Activated CD8-positive, alpha-beta T cell treated with anti-CD3 and anti-CD28 coated beads, Interleukin-2, amount 10 ng/mL, durations not matched to agents 7 days and 5 days (primary cell): Measurements from ENCODE around the gene UBE2E3. TPM values are rescaled to one million over a fixed set of nuclear protein-coding genes. Genes with fewer than 3 reads are reported as not detected.
"Not testable (repeated sequence)": the region's sequence is repeated elsewhere in the genome, so short reads cannot be mapped to it uniquely, and the experiment has no call there.

Experiments
- ATAC-seq: fragments of 150-1000 bp; cut with Tn5 transposase; one replicate; pipeline ENCODE4 v1.10.0; 2021; ENCODE audit warnings: moderate library complexity
- CTCF ChIA-PET: fragments of 350-600 bp; sonication (Branson Sonifier 250); formaldehyde crosslinking; loops from one replicate; lab custom pipeline; 2021; ENCODE audit warnings: antibody characterized with exemption; lab: Charles Lee
- POLR2A ChIA-PET: fragments of 350-600 bp; sonication (Branson Sonifier 250); formaldehyde crosslinking; loops from one replicate; lab custom pipeline; 2021; ENCODE audit warnings: antibody characterized with exemption; lab: Charles Lee
- DNase-seq: peaks from one replicate; pipeline ENCODE4 v3.0.0-alpha.2; 2020
- H3K27ac Mint-ChIP-seq: one replicate; pipeline ENCODE4 v1.8.0; 2021; ENCODE audit warnings: mild to moderate bottlenecking, mixed read lengths
- H3K27me3 Mint-ChIP-seq: one replicate; pipeline ENCODE4 v1.8.0; 2021; ENCODE audit warnings: low read depth, mixed read lengths
- H3K36me3 Mint-ChIP-seq: one replicate; pipeline ENCODE4 v1.8.0; 2021; ENCODE audit warnings: low read depth, mixed read lengths
- H3K4me1 Mint-ChIP-seq: one replicate; pipeline ENCODE4 v1.8.0; 2021; ENCODE audit warnings: low read depth, mixed read lengths
- H3K4me3 Mint-ChIP-seq: one replicate; pipeline ENCODE4 v1.8.0; 2021; ENCODE audit warnings: mild to moderate bottlenecking, mixed read lengths
- H3K9me3 Mint-ChIP-seq: one replicate; pipeline ENCODE4 v1.8.0; 2022; ENCODE audit warnings: mixed read lengths; ENCODE audit not compliant: insufficient read depth
- total RNA-seq, 2 experiments: library from RNA; stranded (reverse); gene quantifications; one replicate each; pipeline ENCODE4 v1.2.3, GENCODE V29; 2021

UBE2E3 gene
- total RNA-seq, 2 experiments from 2014 or later = 28.4 to 36.7 TPM

DNA sequence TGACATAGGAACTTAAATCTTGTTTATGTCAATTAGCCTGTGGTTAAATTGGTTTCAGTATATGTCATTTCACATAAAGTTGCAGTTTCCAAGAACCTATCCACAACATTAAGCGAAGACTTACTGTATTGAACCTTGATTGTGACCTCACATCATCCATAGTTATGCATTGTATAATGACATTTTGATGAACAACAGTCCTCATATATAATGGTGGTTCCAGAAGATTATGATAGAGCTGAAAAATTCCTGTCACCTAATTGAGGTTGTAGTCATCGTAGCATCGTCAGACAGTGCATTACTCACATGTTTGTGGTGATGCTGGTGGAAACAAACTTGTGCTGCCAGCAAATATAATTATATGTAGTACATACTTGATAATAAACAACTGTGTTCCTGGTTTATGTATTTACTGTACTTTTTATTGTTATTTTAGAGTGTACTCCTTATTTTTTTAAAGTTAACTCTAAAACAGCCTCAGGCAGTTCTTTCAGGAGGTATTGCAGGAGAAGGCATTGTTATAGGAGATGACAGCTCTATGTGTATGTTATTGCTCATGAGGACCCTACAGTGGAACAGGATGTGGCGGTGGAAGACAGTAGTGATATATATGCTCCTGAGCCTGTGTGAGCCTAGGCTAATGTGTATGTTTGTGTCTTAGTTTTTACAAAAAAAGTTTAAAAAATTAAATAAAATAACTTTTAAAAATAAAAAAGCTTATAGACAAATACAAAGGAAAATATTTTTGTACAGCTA lies 56.6 kb downstream of the UBE2E3 start:
- peak; percentile 63 for ATAC-seq
- H3K27ac Mint-ChIP-seq = no peak overlapping the region

GRCh38 chr2:181037922-181038321 lies 57.5 kb downstream of the UBE2E3 start:
- DNase-seq (no peak), ATAC-seq (no peak)

More for the DNA sequence above, 56.6 kb downstream of the UBE2E3 start:
- DNase-seq = peak; percentile 39
- ChIA-PET CTCF (interaction anchor here (0.7 to 2.3 kb wide), 4 partner anchors 8 to 22 kb away, joined by 3 to 8 read pairs (median 6); no protein-coding TSS in a partner anchor), POLR2A (no interaction called here)
- H3K4me3 Mint-ChIP-seq = no peak overlapping the region
- H3K27me3 Mint-ChIP-seq = no peaks in the 10 kb centered on the region
- H3K36me3 Mint-ChIP-seq = no peaks in the 10 kb centered on the region
- no peaks in the 10 kb centered on the region for H3K9me3 Mint-ChIP-seq
- H3K4me1 Mint-ChIP-seq = peaks cover 17% of the 10 kb centered on the region

GRCh38 chr2:181038796-181039195 lies 58.4 kb downstream of the UBE2E3 start:
- no peaks in the 10 kb centered on the region for H3K27me3 Mint-ChIP-seq
- ATAC-seq = no peak
- no peaks in the 10 kb centered on the region for H3K36me3 Mint-ChIP-seq
- no peak overlapping the region for H3K27ac Mint-ChIP-seq
- no peaks in the 10 kb centered on the region for H3K9me3 Mint-ChIP-seq
- POLR2A ChIA-PET = no interaction called here
- peaks cover 17% of the 10 kb centered on the region for H3K4me1 Mint-ChIP-seq
- no peak overlapping the region for H3K4me3 Mint-ChIP-seq
- CTCF ChIA-PET = interaction anchor here (0.5 to 2.3 kb wide), 2 partner anchors 21 to 112 kb away, joined by 3 to 8 read pairs; no protein-coding TSS in a partner anchor
- DNase-seq = no peak

More at GRCh38 chr2:181037922-181038321, 57.5 kb downstream of the UBE2E3 start:
- Mint-ChIP-seq H3K9me3 (no peaks in the 10 kb centered on the region), H3K4me1 (peaks cover 17% of the 10 kb centered on the region), H3K4me3 (no peak overlapping the region), H3K27me3 (no peaks in the 10 kb centered on the region), H3K27ac (no peak overlapping the region), H3K36me3 (no peaks in the 10 kb centered on the region)
- POLR2A ChIA-PET = no interaction called here
- CTCF ChIA-PET = interaction anchor here (0.5 to 2.3 kb wide), 3 partner anchors 10 to 113 kb away, joined by 3 to 8 read pairs (median 8); no protein-coding TSS in a partner anchor

GRCh38 chr2:181040839-181041238 lies 60.4 kb downstream of the UBE2E3 start:
- ATAC-seq, H3K4me3 Mint-ChIP-seq, H3K36me3 Mint-ChIP-seq, CTCF ChIA-PET, H3K27me3 Mint-ChIP-seq, DNase-seq, POLR2A ChIA-PET, H3K9me3 Mint-ChIP-seq, H3K27ac Mint-ChIP-seq: not testable (repeated sequence)
- H3K4me1 Mint-ChIP-seq = peaks cover 17% of the 10 kb centered on the region

DNA sequence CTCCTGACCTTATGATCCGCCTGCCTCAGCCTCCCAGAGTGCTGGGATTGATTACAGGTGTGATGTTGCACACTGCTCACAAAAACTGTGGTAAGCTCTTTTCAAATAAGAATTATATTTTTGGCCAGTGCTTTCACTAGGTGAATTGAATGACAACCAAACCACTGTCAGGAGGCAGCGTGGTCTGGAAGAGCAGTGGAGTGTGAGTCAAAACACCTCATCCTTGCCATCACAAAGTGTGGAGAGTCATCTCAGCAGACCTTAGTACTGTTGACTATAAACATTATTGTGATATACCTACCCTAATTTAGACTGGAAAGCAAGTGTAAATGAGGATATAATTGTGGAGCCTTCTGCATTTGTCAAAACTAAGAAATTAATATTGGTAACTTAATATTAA lies 61.3 kb downstream of the UBE2E3 start:
- CTCF ChIA-PET = no interaction called here
- no peak overlapping the region for H3K4me3 Mint-ChIP-seq

GRCh38 chr2:181042706-181043105 lies 62.3 kb downstream of the UBE2E3 start:
- Mint-ChIP-seq H3K36me3 (no peaks in the 10 kb centered on the region), H3K27me3 (no peaks in the 10 kb centered on the region), H3K9me3 (no peaks in the 10 kb centered on the region), H3K4me3 (no peak overlapping the region), H3K27ac (no peak overlapping the region), H3K4me1 (peaks cover 4% of the 10 kb centered on the region)
- DNase-seq = no peak
- ATAC-seq = no peak
- CTCF ChIA-PET = no interaction called here
- POLR2A ChIA-PET = no interaction called here

More for the DNA sequence above, 61.3 kb downstream of the UBE2E3 start:
- POLR2A ChIA-PET = interaction anchor here (0.5 kb wide), 1 partner anchor 1039 kb away, joined by 3 read pairs; no protein-coding TSS in a partner anchor
- DNase-seq (no peak), ATAC-seq (no peak)
- Mint-ChIP-seq H3K27me3 (no peaks in the 10 kb centered on the region), H3K4me1 (peaks cover 13% of the 10 kb centered on the region), H3K27ac (no peak overlapping the region), H3K36me3 (no peaks in the 10 kb centered on the region), H3K9me3 (no peaks in the 10 kb centered on the region)

- Mint-ChIP-seq H3K36me3 (no peaks in the 10 kb centered on the region), H3K4me1 (no peaks in the 10 kb centered on the region), H3K27me3 (no peaks in the 10 kb centered on the region), H3K9me3 (no peaks in the 10 kb centered on the region), H3K4me3 (no peak overlapping the region), H3K27ac (no peak overlapping the region)
- POLR2A ChIA-PET = no interaction called here
- CTCF ChIA-PET = interaction anchor here (1.3 to 2.2 kb wide), 3 partner anchors 9 to 923 kb away, joined by 4 to 8 read pairs (median 4); no protein-coding TSS in a partner anchor
- peak; percentile 39 for ATAC-seq
- no peak for DNase-seq
Measured at GRCh38 chr2:181046833-181047232, 66.4 kb downstream of the UBE2E3 start.

GRCh38 chr2:181047829-181048228 lies 67.4 kb downstream of the UBE2E3 start:
- Mint-ChIP-seq H3K9me3 (no peaks in the 10 kb centered on the region), H3K27ac (no peak overlapping the region), H3K4me3 (no peak overlapping the region), H3K36me3 (no peaks in the 10 kb centered on the region), H3K4me1 (peaks cover 2% of the 10 kb centered on the region), H3K27me3 (no peaks in the 10 kb centered on the region)
- CTCF ChIA-PET = interaction anchor here (1.1 to 3.6 kb wide), 4 partner anchors 10 to 922 kb away, joined by 3 to 20 read pairs (median 6); no protein-coding TSS in a partner anchor
- POLR2A ChIA-PET = interaction anchor here (0.8 kb wide), 1 partner anchor 68 kb away, joined by 3 read pairs; no protein-coding TSS in a partner anchor
- no peak for ATAC-seq
- no peak for DNase-seq

DNA sequence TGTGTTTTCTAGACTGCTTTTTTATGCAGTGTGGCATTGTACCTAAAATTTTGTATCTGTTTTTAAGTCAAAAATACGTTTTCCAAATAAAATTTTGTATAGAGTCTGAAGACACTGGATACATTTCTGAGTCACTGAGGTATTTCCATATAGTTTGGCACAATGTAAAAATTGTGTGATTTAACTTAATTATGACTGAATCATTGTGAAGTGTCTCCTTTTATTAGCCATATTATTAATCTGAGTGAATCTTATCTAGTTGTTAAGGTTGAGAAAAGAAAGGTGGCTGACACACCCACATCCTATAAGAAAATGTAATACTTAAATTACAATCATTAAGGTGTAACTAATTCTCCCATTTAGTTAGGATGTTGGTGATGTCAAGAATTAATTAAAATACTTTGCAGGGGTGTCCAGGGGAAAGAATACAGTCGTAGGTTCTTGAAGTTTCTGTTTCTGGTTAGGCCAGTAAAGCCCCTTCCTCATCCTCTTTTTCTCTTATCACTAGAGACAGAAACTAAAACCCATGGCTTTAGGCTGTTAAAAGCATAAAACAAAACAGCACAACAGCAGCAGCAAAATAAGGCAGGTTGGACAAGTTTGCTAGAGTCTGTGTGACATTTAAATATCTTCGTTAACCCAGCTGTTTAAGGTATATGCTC lies 71.6 kb downstream of the UBE2E3 start:
- Mint-ChIP-seq H3K4me1 (peaks cover 2% of the 10 kb centered on the region), H3K9me3 (no peaks in the 10 kb centered on the region), H3K27ac (no peak overlapping the region), H3K4me3 (no peak overlapping the region), H3K36me3 (no peaks in the 10 kb centered on the region), H3K27me3 (no peaks in the 10 kb centered on the region)
- no peak for ATAC-seq
- ChIA-PET CTCF (interaction anchor here (2.0 kb wide), 1 partner anchor 72 kb away, joined by 7 read pairs; the partner anchor contains the start of gene UBE2E3), POLR2A (no interaction called here)
- DNase-seq = no peak

DNA sequence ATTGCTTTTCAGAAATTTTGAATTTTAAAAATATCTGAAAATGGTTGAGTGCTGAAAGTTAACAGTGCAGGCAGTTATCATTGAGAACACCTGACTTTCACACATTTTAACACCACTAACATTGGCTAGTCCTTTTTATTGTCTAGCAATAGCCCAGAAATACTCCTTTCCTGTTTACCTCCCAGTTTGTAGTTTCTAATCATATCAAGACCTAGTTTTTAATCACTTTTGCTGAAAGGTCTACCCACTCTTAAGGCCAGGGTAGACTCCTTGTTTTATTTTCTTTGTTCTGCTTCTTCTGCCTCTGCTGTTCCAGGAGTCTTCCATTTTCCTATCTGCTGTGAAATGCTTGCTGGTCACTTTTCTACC lies 72.1 kb downstream of the UBE2E3 start:
- ATAC-seq (no peak), DNase-seq (no peak)
- POLR2A ChIA-PET = no interaction called here
- Mint-ChIP-seq H3K36me3 (no peaks in the 10 kb centered on the region), H3K27me3 (no peaks in the 10 kb centered on the region), H3K27ac (no peak overlapping the region), H3K4me1 (peaks cover 2% of the 10 kb centered on the region), H3K4me3 (no peak overlapping the region), H3K9me3 (no peaks in the 10 kb centered on the region)
- CTCF ChIA-PET = no interaction called here

DNA sequence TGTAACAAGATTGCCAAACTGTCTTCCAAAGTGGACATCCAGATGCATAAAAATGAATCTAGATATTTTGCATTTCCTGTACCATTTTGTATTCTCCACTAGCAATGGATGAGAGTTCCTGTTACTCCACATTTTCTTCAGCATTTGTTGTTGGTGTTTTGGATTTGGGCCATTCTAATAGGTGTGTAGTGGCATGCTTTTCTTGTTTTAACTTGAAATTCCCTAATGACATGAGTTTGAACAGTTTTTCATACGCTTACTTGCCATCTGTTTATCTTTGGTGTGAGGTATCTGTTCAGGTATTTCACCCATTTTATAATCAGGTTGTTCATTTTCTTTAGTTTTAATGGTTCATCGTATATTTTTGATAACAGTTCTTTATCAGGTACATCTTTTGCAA lies 73.9 kb downstream of the UBE2E3 start:
- ATAC-seq (no peak), DNase-seq (no peak)
- ChIA-PET CTCF (interaction anchor here (0.6 kb wide), 1 partner anchor 74 kb away, joined by 3 read pairs; the partner anchor contains the start of gene UBE2E3), POLR2A (no interaction called here)
- no peak overlapping the region for H3K4me3 Mint-ChIP-seq
- no peak overlapping the region for H3K27ac Mint-ChIP-seq
- H3K9me3 Mint-ChIP-seq = no peaks in the 10 kb centered on the region
- H3K27me3 Mint-ChIP-seq = no peaks in the 10 kb centered on the region
- H3K4me1 Mint-ChIP-seq = peaks cover 2% of the 10 kb centered on the region
- no peaks in the 10 kb centered on the region for H3K36me3 Mint-ChIP-seq
